ENCODE data around the gene NOTCH2NLA. TPM values are rescaled to one million over a fixed set of nuclear protein-coding genes. Genes with fewer than 3 reads are reported as not detected.
"Not testable (repeated sequence)": the region's sequence is repeated elsewhere in the genome, so short reads cannot be mapped to it uniquely, and the experiment has no call there.

Gene NOTCH2NLA
- total and polyA plus RNA-seq, 2 of the 13 experiments (the other 11 are each of a cell fraction or from before 2014, with no cell fraction given) = 4.7 to 6.9 TPM

GRCh38 chr1:146228710-146229477, at the start of gene NOTCH2NLA (continued):
- TF ChIP-seq ZNF687 (CRISPR knock-in tag; IDR thresholded peaks at IDR 0.05) (peak; percentile 48), SALL1 (CRISPR knock-in tag; IDR thresholded peaks at IDR 0.05) (0 out of 2 replicates have a peak, but pooled peaks have one; percentile 15), PHF8 (CRISPR knock-in tag; IDR thresholded peaks at IDR 0.05) (peak; percentile 52), YEATS4 (CRISPR knock-in tag; IDR thresholded peaks at IDR 0.05; ENCODE audit: borderline replicate concordance) (0 out of 2 replicates have a peak, but pooled peaks have one; percentile 20), SKI (IDR thresholded peaks at IDR 0.05; ENCODE audit: partially characterized antibody) (peak; percentile 56), TAF1 (CRISPR knock-in tag; IDR thresholded peaks at IDR 0.05) (peak; percentile 29; the same call in 1 of the 2 replicates), HMGXB4 (CRISPR knock-in tag; IDR thresholded peaks at IDR 0.05; ENCODE audit: borderline replicate concordance in 1 of 2, low read depth in 1 of 2) (0 out of 4 replicates have a peak, but pooled peaks of 1 of the 2 experiments have one; percentile 9), GABPB1 (CRISPR knock-in tag; IDR thresholded peaks at IDR 0.05) (peak; percentile 38; the same call in 1 of the 2 replicates)

GRCh38 chr1:146278346-146278745, 49.5 kb upstream of the NOTCH2NLA start:
- H3K4me2 ChIP-seq (ENCODE audit: low read depth, low read length); H3K27ac ChIP-seq (ENCODE audit: extremely low read length, insufficient read depth, low read length); H3K27me3 ChIP-seq (ENCODE audit: control insufficient read depth in 1 of 2, insufficient read depth in 2 of 2, low read length in 2 of 2); ATAC-seq; POLR2A ChIA-PET; H2AFZ ChIP-seq (ENCODE audit: low read length); FAIRE-seq; H3K4me1 ChIP-seq (ENCODE audit: insufficient read depth, low read length); BruUV-seq (replicated peaks); H3K4me3 ChIP-seq (replicated peaks in 1 of 3; ENCODE audit: insufficient read depth in 1 of 3, low read depth in 2 of 3, low read length in 3 of 3); in situ Hi-C loops (cut with HindIII; ENCODE audit: extremely low pct_ligation_motif_present, low pct_unique_long_range_greater_than_20kb); H4K20me1 ChIP-seq (ENCODE audit: insufficient read depth, low read length); H3K36me3 ChIP-seq (replicated peaks in 1 of 2; ENCODE audit: control insufficient read depth in 1 of 2, insufficient read depth in 2 of 2, low read length in 2 of 2); CTCF ChIA-PET (ENCODE audit: low intra/inter-chr PET ratio, low total read pairs); H3K9ac ChIP-seq (ENCODE audit: insufficient read depth, low read depth, low read length); DNase-seq (ENCODE audit: low spot score); H3K79me2 ChIP-seq (ENCODE audit: insufficient read depth, low read length); intact Hi-C loops (cut with micrococcal nuclease; ENCODE audit: unreplicated experiment); H3K9me3 ChIP-seq (ENCODE audit: low read length): not testable (repeated sequence)
- no CpG with 5 or more reads among the region's 3 CpGs for WGBS (ENCODE audit: low lambda C conversion rate)

- DNase-seq (ENCODE audit: low spot score); H2AFZ ChIP-seq (ENCODE audit: low read length); FAIRE-seq; intact Hi-C loops (cut with micrococcal nuclease; ENCODE audit: unreplicated experiment); H3K79me2 ChIP-seq (ENCODE audit: insufficient read depth, low read length); H3K4me2 ChIP-seq (ENCODE audit: low read depth, low read length); CTCF ChIA-PET (ENCODE audit: low intra/inter-chr PET ratio, low total read pairs); H3K4me3 ChIP-seq (replicated peaks in 1 of 3; ENCODE audit: insufficient read depth in 1 of 3, low read depth in 2 of 3, low read length in 3 of 3); H3K4me1 ChIP-seq (ENCODE audit: insufficient read depth, low read length); H4K20me1 ChIP-seq (ENCODE audit: insufficient read depth, low read length); H3K36me3 ChIP-seq (replicated peaks in 1 of 2; ENCODE audit: control insufficient read depth in 1 of 2, insufficient read depth in 2 of 2, low read length in 2 of 2); in situ Hi-C loops (cut with HindIII; ENCODE audit: extremely low pct_ligation_motif_present, low pct_unique_long_range_greater_than_20kb); H3K27ac ChIP-seq (ENCODE audit: extremely low read length, insufficient read depth, low read length); ATAC-seq; H3K27me3 ChIP-seq (ENCODE audit: control insufficient read depth in 1 of 2, insufficient read depth in 2 of 2, low read length in 2 of 2); H3K9me3 ChIP-seq (ENCODE audit: low read length); POLR2A ChIA-PET; H3K9ac ChIP-seq (ENCODE audit: insufficient read depth, low read depth, low read length); BruUV-seq (replicated peaks): not testable (repeated sequence)
- no CpG with 5 or more reads among the region's 2 CpGs for WGBS (ENCODE audit: low lambda C conversion rate)
Observed at GRCh38 chr1:146277087-146277486, 48.3 kb upstream of the NOTCH2NLA start.
